HAP-1 (cell line): ENCODE results near the gene C14orf119.

Source experiments
- DNase-seq, 2 experiments: peaks; one replicate each; pipeline ENCODE4 v3.0.0-alpha.2; 2016 to 2020; ENCODE audit warnings: low spot score in 2 of 2
- H3K27me3 ChIP-seq: fragments of 250-450 bp; sonication (Bioruptor Pico); 2 replicates; pipeline ENCODE4 v1.5.1; 2020; ENCODE audit warnings: low read depth, mild to moderate bottlenecking, moderate library complexity
- H3K36me3 ChIP-seq: fragments of 250-450 bp; sonication (Bioruptor Pico); replicated peaks from 2 replicates; pipeline ENCODE4 v1.5.1; 2020; ENCODE audit warnings: mild to moderate bottlenecking
- H3K4me1 ChIP-seq: fragments of 250-450 bp; sonication (Bioruptor Pico); 2 replicates; pipeline ENCODE4 v1.5.1; 2020; ENCODE audit warnings: mild to moderate bottlenecking
- H3K4me3 ChIP-seq: fragments of 250-450 bp; sonication (Bioruptor Pico); 2 replicates; pipeline ENCODE4 v1.5.1; 2020; ENCODE audit warnings: mild to moderate bottlenecking, moderate library complexity
- H3K9me3 ChIP-seq: fragments of 250-450 bp; sonication (Bioruptor Pico); 2 replicates; pipeline ENCODE4 v1.5.1; 2020; ENCODE audit warnings: mild to moderate bottlenecking, moderate library complexity
- in situ Hi-C: fragments of 300-500 bp; cut with MboI; formaldehyde crosslinking; loops from 3 replicates; pipeline ENCODE4 v1.14.3; 2020; ENCODE audit warnings: low sequenced_read_pairs, inconsistent platforms, mixed read lengths

Gene C14orf119

DNA sequence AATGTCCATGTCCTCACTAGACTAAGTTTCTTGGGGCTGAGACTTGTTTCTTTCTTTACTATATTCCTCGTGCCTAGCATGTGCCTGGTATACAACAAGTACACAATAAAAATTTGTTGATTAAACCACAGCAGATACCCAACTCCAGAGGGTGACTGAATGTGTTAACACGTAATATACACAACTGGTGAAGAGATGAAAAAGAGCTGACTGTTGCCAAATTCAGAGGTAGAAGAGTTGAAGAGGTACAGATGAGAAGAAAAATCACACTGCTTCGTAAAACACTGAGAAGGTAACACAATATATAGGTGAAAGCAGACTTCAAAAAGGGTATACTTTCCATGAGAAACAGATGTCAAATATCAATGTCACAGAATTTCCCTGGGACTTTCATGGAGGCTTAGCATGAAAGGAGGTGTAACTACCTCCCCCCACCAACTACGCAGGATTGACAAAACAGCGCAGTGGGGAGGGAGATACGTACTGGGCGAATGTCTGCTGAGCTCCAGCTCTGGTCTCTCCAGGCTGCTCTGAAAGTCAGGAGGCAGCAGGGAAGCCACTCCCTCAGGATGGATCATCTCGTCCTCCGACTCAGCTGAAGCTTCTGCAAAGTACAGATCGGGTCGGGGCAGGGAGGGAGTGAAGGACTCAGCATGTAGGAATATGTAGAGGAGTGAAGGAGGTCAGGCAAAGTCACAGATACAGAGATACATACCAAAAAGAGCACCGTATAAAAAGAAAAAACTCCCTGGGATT lies 5.6 kb upstream of the C14orf119 start:
- H3K4me3 ChIP-seq: no peak overlapping the region
- H3K27me3 ChIP-seq: no peaks in the 10 kb centered on the region
- peaks cover 9% of the 10 kb centered on the region for H3K4me1 ChIP-seq
- in situ Hi-C loops: no loop called here
- H3K36me3 ChIP-seq: peaks cover 75% of the 10 kb centered on the region
- no peak for DNase-seq
- no peaks in the 10 kb centered on the region for H3K9me3 ChIP-seq

DNA sequence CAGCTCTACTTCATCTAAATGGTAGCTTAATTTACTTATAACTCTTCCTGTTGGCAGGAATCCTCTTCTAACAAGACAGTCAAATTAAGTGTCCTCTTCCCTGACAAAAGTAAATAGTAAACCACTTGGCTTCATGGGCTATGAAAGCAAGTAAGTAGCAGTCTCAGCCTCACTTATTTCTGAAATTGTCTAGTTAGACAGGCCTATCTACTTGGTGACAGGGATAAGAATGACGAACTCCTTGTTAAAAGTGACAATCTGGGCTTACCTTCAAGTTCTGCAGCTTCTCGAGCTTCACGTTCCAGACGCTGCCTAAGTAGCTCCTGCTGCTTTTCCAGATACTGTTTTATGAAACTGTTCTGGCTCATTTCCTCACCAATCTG lies 5.1 kb upstream of the C14orf119 start:
- H3K9me3 ChIP-seq: no peaks in the 10 kb centered on the region
- no peaks in the 10 kb centered on the region for H3K27me3 ChIP-seq
- H3K36me3 ChIP-seq: peaks cover 71% of the 10 kb centered on the region
- in situ Hi-C loops: no loop called here
- no peak overlapping the region for H3K4me3 ChIP-seq
- H3K4me1 ChIP-seq: peaks cover 9% of the 10 kb centered on the region
- no peak for DNase-seq

DNA sequence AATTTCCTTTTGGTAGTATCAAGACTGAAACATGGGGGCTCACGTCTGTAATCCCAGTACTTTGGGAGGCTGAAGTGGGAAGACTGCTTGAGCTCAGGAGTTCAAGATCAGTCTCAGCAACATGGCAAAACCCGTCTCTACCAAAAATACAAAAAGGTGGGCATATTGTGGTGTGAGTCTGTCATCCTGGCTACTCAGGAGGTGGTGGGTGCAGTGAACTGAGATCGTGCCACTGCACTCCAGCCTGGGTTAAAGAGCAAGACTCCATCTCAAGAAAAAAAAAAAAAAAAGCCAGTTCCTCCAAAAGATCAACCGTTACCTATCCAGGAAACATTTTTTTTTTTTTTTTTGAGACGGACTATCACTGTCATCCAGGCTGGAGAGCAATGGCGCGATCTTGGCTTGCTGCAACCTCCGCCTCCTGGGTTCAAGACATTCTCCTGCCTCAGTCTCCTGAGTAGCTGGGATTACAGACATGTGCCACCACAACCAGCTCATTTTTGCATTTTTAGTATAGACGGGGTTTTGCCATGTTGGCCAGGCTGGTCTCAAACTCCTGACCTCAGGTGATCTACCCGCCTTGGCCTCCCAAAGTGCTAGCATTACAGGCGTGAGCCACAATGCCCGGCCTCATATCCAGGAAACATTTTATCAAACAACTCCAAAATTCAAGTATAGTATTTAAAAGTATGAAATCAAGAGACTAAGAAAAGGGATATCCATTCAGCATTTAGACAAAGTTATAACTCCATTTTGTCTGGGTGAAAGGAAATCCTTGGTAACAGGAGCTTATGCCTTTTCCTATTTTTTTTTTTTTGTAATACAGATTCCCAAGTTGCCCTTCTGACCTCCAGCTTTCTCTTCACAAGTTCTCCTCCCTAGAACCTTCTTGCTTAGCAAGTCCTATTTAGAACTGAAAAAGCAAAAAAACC lies 3.7 kb upstream of the C14orf119 start:
- H3K4me1 ChIP-seq: peaks cover 9% of the 10 kb centered on the region
- peaks cover 61% of the 10 kb centered on the region for H3K36me3 ChIP-seq
- H3K4me3 ChIP-seq: no peak overlapping the region
- in situ Hi-C loops: no loop called here
- H3K27me3 ChIP-seq: no peaks in the 10 kb centered on the region
- H3K9me3 ChIP-seq: no peaks in the 10 kb centered on the region
- DNase-seq: no peak

DNA sequence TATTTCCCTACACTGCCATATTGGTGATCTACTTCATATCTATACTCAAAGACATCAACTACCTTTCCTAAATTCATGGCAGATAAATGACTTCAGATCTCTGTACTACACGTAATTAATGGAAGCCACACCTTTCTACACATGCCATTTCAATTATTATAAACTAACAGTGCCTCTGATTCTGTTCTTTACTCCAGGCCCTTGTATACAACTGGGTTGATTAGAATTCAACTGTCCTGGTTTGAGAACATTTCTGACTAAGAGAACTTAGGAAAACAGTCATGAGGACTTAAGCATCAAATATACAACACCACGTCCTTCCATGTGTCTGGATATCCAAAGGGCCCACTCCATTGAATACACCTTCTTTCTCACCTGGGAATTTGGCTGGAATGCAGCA lies 2.2 kb upstream of the C14orf119 start:
- Histone ChIP-seq H3K36me3 (peaks cover 62% of the 10 kb centered on the region), H3K9me3 (no peaks in the 10 kb centered on the region), H3K27me3 (no peaks in the 10 kb centered on the region), H3K4me3 (no peak overlapping the region), H3K4me1 (peaks cover 14% of the 10 kb centered on the region)
- in situ Hi-C loops: no loop called here
- no peak for DNase-seq

DNA sequence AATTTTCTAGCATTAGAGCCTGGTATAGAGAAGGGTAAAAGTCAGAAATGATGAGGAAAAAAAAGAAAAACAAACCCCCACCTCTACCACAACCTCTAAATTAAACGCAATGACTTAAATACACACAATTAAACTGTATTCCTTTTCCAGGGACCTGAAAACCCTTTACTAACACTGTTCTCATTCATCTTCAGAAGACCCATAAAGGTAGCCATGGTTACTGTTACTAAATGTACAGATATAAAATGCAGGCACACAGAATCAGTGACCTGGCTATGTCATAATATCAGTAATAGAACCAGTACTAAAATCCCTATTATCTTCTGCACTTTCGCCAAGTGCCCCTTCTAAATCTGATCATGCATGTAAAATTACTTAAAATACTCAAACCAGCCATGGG lies 1.8 kb upstream of the C14orf119 start:
- Histone ChIP-seq H3K36me3 (peaks cover 60% of the 10 kb centered on the region), H3K27me3 (no peaks in the 10 kb centered on the region), H3K4me3 (peak overlapping the region; percentile 98), H3K4me1 (peaks cover 14% of the 10 kb centered on the region), H3K9me3 (no peaks in the 10 kb centered on the region)
- in situ Hi-C loops: no loop called here
- DNase-seq: no peak

DNA sequence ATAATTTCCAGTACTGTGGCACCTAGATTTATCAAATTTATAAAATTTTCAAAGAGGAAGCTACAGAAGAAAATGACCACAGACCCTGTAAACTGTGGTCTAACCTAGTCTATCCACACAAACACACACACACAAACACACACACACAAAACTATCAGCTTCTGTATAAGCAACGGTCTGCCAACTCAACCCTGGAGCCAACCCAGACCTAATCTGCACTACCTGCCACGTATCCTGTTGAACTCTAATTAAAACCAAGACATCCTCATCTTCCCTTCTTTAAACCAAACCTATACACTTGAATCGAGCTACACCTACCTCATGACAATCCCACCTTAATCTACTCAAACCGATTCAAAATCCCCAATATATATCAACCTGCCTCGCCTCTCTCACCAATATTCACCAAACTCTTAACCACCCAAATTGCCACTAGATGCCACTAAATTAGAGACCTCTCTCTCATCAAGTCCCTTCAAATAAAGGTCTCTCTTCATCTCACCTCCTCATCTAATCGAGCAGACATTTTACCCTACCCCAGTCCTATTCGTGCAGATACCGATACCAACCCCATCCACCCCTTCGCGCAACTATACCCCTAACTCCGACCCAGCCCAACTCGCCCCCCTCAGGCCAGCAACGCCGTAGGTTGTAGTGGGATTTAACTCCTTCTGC lies 1.2 kb upstream of the C14orf119 start:
- peak overlapping the region; percentile 98 for H3K4me3 ChIP-seq
- H3K27me3 ChIP-seq: no peaks in the 10 kb centered on the region
- in situ Hi-C loops: no loop called here
- peak in 1 of 2 experiments; percentile 90 for DNase-seq
- peaks cover 14% of the 10 kb centered on the region for H3K4me1 ChIP-seq
- H3K36me3 ChIP-seq: peaks cover 58% of the 10 kb centered on the region
- no peaks in the 10 kb centered on the region for H3K9me3 ChIP-seq

DNA sequence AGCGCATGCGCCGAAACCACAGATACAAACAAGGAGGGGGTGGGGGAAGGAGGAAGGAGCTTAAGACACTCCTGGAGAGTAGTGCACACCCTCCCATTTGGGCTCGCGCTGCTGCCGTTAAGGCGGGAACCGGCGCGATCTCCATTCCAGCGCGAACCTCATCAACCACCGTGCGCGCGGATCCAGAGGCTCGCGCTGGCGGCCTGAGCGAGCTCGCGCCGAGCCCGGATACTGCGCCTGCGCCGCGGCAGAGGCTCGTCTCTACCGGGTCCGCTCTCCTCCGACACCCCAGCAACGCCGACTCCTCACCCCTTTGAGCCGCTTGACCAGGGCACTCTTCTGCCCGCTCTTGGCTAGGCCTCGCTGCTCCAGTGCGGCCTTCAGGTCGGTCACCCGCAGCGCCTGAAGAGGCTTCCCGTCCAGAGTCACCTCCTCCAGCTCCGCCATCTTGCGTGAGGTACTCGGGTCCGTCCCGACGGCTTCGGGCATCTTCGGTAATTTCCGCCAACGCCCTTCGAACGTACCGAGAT lies 574 bp upstream of the C14orf119 start, which contains the start of gene ACIN1:
Gene ACIN1, minus strand, starts transcription at position 471 of the 530 bp plus-strand sequence. Its CDS starts 24 bp downstream, at position 447.
- peaks cover 53% of the 10 kb centered on the region for H3K36me3 ChIP-seq
- no peaks in the 10 kb centered on the region for H3K27me3 ChIP-seq
- in situ Hi-C loops: no loop called here
- peaks cover 14% of the 10 kb centered on the region for H3K4me1 ChIP-seq
- no peaks in the 10 kb centered on the region for H3K9me3 ChIP-seq
- peak within 1 kb of the TSS; percentile 98 for H3K4me3 ChIP-seq
- peak in 1 of 2 experiments; percentile 94 for DNase-seq

DNA sequence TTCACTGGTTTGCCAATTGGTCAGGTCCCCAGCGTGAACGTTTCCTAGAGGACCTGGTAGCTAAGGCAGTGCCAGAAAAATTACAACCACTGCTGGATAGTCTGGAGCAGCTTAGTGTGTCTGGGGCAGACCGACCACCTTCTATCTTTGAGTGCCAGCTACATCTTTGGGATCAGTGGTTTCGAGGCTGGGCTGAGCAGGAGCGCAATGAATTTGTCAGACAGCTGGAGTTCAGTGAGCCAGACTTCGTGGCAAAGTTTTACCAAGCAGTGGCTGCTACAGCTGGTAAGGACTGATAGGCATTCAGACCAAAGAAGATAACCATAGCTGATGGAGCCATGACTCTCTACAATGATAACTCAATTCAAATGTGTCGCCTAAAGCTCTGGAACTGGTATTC lies 2.5 kb downstream of the C14orf119 start:
- Histone ChIP-seq H3K9me3 (no peaks in the 10 kb centered on the region), H3K27me3 (no peaks in the 10 kb centered on the region), H3K4me3 (no peak overlapping the region), H3K36me3 (peaks cover 29% of the 10 kb centered on the region), H3K4me1 (peaks cover 14% of the 10 kb centered on the region)
- in situ Hi-C loops: no loop called here
- no peak for DNase-seq

DNA sequence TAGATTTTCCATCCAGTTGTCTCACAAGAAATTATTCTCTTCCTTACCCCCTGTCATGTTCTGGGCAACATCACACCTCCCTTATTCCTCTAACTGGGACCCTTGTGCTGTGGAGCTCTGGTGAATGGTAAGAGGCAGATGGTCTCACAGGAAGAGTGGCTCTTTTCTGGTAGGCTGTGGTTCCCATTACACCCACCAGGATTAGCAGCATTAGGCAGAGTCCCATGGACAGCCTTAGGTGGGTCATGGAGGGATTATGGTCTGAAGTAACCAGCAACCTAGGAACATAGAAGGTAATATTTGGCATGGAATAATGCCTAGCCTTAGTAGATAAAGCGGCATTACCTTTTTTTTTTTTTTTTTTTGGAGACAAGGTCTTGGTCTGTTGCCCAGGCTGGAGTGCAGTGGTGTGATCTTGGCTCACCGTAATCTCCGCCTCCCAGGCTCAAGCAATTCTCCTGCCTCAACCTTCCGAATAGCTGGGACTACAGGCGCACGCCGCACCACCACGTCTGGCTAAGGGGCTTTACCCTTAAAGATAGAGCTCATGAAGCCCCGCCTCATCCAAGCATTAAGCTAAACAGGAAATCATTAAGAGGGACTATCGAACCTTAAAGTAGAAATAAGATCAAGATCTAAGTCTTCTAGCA lies 4.0 kb downstream of the C14orf119 start:
- Histone ChIP-seq H3K9me3 (no peaks in the 10 kb centered on the region), H3K4me1 (peaks cover 5% of the 10 kb centered on the region), H3K27me3 (peaks cover 2% of the 10 kb centered on the region; the same call in 1 of the 2 replicates), H3K4me3 (no peak overlapping the region), H3K36me3 (peaks cover 21% of the 10 kb centered on the region)
- no peak for DNase-seq
- in situ Hi-C loops: no loop called here

DNA sequence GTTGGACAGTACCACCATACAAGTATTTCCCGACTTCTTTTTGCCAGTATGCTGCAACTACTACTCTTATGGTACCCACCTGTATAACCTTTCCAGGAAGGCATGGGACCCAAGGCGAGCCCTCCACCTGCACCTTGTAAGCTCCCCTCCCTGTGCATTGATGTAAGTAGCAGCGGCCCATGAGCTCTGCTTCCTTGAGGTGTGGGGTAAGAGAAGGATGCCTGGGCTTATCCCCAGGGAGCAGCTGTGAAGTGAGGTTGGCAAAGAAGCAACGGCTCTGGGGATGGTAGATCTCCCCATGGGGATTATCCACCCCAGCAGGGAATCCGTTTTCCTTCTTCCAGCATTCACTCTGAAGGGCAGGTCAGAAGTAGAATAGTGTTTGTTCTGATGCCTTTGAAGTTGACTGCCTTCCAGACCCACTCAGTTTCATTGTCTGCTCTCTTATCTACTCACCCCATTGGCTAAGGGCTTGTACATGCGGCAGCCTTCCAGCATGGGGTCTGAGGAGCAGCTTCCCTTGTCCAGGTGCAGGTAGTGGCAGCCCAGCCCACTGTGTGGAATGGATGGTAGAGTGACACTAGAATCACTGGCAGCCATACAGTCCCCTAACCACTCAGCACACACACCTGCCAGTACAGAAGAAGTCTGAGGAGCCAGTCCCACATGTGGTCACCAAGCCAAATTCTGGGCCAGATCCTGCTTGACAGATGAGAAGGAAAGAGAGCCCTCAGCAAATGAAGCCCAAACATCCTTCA lies 6.1 kb downstream of the C14orf119 start:
- no peaks in the 10 kb centered on the region for H3K9me3 ChIP-seq
- H3K4me3 ChIP-seq: no peak overlapping the region
- in situ Hi-C loops: no loop called here
- H3K36me3 ChIP-seq: peaks cover 18% of the 10 kb centered on the region
- no peak for DNase-seq
- peaks cover 5% of the 10 kb centered on the region for H3K4me1 ChIP-seq
- H3K27me3 ChIP-seq: peaks cover 2% of the 10 kb centered on the region; the same call in 1 of the 2 replicates

DNA sequence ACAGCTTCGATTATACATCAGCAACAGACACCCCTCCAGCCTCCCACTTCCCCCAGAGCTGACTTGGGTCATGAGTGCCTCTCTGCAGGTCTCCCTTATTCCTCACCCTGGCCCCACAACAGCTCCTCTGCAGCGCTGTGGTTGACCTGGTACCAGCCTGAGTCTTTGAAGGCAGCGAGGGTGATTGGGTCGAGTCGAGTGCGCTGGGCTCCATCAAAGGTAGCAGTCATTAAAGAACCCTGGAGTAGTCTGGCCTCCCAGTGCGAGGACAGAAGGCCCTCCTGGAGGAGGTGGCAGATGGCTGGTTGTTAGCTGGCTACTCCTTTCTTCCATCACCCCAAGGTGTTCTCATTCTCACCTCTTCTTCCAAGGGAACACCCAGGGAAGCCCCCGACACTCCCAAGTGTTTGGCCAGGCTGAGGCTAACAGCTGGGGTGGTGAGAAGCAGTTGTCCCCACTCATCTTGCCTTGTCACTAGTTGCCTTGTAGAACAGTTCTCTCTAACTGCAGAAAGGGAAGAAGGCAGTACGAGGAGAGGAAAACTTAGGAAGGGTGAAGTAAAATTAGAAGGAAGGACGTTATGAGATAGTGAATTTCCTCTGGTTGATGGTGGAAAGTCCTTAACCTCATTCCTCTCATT lies 6.8 kb downstream of the C14orf119 start:
- H3K36me3 ChIP-seq: peaks cover 16% of the 10 kb centered on the region
- H3K9me3 ChIP-seq: no peaks in the 10 kb centered on the region
- no peak overlapping the region for H3K4me3 ChIP-seq
- H3K27me3 ChIP-seq: peaks cover 2% of the 10 kb centered on the region; the same call in 1 of the 2 replicates
- H3K4me1 ChIP-seq: peaks cover under 1% of the 10 kb centered on the region
- no peak for DNase-seq
- in situ Hi-C loops: no loop called here

DNA sequence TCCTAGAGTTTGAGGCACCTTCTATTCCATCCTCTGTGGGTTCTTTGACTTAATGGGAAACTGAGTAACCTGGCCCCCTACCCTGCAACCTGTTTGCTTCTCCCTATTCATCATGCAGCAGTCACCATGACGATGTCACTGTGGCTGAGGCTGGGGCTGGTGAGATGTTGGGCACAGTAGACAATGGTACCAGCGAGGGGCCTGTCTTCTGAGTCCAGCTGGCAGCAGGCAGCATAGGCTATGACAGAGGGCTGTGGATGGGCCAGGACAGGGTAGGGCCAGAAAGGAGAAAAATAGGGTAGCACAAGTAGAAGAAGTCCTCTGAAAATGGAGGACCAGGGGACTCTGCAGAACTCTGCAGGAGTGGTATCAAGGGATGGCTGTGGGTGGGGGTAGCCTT lies 7.5 kb downstream of the C14orf119 start:
- H3K27me3 ChIP-seq: peaks cover 2% of the 10 kb centered on the region; the same call in 1 of the 2 replicates
- in situ Hi-C loops: no loop called here
- no peak for DNase-seq
- H3K9me3 ChIP-seq: no peaks in the 10 kb centered on the region
- peaks cover 9% of the 10 kb centered on the region for H3K36me3 ChIP-seq
- H3K4me3 ChIP-seq: no peak overlapping the region
- H3K4me1 ChIP-seq: no peaks in the 10 kb centered on the region
